Coronary artery (tissue), 2 donors: ENCODE measurements around the gene CAMTA1.

Source experiments
- DNase-seq: peaks from one replicate; pipeline ENCODE4 v3.0.0-alpha.2; 2017; ENCODE audit warnings: low spot score
- H3K27ac ChIP-seq, 2 donors: fragments of 200-600 bp; sonication (generic); one replicate each; pipeline ENCODE4 v1.5.1; 2016 to 2019
- H3K4me3 ChIP-seq: fragments of 200-600 bp; sonication (generic); 2 replicates; pipeline ENCODE4 v1.5.1; 2016; ENCODE audit warnings: mild to moderate bottlenecking, moderate library complexity
- CTCF ChIP-seq: fragments of 200-600 bp; sonication (generic); IDR thresholded peaks from one replicate; pipeline ENCODE4 v1.5.1; 2019; ENCODE audit warnings: antibody characterized with exemption

The CAMTA1 gene

GRCh38 chr1:7427605-7428300 is 642.5 kb downstream of the CAMTA1 start:
- no peak for DNase-seq
- H3K27ac ChIP-seq = no peak overlapping the region
- no peak for TF ChIP-seq CTCF
- no peak overlapping the region for H3K4me3 ChIP-seq

GRCh38 chr1:7429290-7429689 is 644.0 kb downstream of the CAMTA1 start:
- DNase-seq = no peak
- Histone ChIP-seq H3K4me3 (no peak overlapping the region), H3K27ac (no peak overlapping the region)
- TF ChIP-seq CTCF = no peak

DNA sequence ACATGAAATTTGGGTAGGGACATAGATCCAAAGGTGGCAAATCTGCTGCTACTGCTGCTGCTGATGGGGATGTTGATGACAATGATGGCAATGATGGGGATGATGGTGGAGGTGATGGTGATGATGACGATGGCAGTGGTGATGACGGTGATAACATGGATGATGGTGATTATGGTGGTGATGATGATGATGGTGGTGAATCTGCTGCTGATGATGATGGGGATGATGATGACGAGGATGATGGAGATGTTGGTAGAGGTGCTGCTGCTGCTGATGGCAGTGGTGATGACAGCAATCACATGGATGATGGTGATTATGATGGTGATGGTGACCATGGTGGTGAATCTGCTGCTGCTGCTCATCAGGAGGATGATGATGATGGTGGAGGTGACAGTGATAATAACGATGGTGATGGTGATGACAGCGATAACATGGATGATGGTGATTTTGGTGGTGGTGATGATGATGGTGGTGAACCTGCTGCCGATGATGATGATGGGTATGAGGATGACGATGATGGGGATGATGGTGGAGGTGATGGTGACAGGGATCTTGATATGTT is 644.9 kb downstream of the CAMTA1 start:
- TF ChIP-seq CTCF = no peak

GRCh38 chr1:7430691-7431090 is 645.4 kb downstream of the CAMTA1 start:
- no peak for TF ChIP-seq CTCF
- no peak for DNase-seq
- Histone ChIP-seq H3K27ac (no peak overlapping the region), H3K4me3 (no peak overlapping the region)

More for the DNA sequence above, 644.9 kb downstream of the CAMTA1 start:
- no peak overlapping the region for H3K27ac ChIP-seq
- no peak overlapping the region for H3K4me3 ChIP-seq
- DNase-seq = no peak

DNA sequence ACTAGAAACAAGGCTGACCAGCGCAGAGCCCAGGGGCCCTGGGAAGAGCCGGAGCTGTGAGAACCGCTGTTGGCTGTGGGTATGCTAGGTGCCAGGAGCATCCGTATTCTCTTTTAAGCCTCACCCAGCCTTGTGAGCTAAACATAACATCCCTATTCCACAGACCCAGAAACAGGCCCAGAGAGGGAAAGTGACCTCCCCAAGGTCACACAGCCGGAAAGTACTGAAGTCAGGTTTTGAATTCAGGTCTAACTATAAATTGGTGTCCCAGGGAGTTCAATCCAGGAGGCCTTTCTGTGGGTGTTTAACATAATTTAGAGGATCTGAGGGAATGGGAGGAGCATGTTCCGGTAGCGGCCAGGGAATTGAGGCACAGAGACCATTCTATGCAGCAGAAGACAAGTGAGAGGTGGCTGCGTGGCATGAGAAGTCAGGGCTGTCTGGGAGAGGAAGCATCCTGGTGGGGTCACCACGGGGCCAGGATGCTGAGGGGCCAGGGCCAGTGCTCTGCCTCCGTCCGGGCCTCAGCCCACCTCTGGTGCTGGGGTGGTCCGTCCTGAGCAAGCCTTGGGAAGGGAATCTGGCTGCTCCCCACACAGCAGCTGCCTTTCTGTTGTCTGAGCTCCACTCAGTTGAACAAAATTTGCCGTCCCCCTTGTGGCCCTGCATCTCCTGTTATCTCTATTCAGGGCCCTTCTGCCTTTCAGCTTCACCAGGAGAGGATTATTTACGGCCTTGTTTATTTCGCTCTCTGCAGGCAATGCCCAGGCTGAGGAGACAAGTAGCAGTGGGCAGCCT is 647.0 kb downstream of the CAMTA1 start:
- no peak overlapping the region for H3K27ac ChIP-seq
- TF ChIP-seq CTCF = no peak
- no peak overlapping the region for H3K4me3 ChIP-seq
- no peak for DNase-seq

- no peak overlapping the region for H3K4me3 ChIP-seq
- DNase-seq = no peak
- TF ChIP-seq CTCF = no peak
- no peak overlapping the region for H3K27ac ChIP-seq
Measured at GRCh38 chr1:7432900-7433380, 647.7 kb downstream of the CAMTA1 start.
